GM12874 (cell line): ENCODE data around the gene SPATA19.

Experiments used
- TF ChIP-seq, protein P1 (sequence below): IDR thresholded peaks from 2 replicates; pipeline ENCODE4 v1.5.1; 2011; ENCODE audit warnings: low read depth, mild to moderate bottlenecking, control low read depth, low read length, moderate library complexity; ENCODE audit not compliant: insufficient read depth

SPATA19 gene

DNA sequence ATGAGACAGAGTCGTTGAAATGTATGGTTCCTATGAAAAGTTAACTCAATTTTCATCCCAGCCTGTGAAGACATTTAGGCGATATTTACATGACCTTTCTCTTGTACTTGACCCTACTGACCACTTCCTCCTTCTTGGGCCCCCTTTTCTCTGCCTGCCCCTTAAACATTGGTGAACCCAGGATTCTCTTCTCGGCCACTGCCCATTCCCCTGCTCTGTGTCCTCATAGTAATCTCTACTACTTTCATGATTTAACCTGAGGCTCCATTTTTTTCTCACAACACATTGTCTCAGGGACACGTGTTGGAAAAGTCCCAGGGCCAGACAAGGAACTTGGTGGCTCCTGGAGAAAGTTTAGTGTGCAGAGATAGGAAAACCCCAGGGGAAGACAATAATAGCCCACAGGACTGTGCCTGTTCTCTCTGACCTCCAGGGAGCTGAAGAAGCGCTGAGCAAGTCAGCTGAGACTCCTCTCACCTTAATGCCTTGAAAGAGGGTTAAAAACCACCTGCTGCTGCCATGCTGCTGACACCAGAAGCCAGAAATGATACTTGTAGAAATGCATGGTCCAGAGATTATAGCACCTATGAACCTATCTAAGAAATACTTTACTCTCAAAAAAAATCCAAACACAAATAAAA lies 42.5 kb upstream of the SPATA19 start:
- TF ChIP-seq, protein P1, sequence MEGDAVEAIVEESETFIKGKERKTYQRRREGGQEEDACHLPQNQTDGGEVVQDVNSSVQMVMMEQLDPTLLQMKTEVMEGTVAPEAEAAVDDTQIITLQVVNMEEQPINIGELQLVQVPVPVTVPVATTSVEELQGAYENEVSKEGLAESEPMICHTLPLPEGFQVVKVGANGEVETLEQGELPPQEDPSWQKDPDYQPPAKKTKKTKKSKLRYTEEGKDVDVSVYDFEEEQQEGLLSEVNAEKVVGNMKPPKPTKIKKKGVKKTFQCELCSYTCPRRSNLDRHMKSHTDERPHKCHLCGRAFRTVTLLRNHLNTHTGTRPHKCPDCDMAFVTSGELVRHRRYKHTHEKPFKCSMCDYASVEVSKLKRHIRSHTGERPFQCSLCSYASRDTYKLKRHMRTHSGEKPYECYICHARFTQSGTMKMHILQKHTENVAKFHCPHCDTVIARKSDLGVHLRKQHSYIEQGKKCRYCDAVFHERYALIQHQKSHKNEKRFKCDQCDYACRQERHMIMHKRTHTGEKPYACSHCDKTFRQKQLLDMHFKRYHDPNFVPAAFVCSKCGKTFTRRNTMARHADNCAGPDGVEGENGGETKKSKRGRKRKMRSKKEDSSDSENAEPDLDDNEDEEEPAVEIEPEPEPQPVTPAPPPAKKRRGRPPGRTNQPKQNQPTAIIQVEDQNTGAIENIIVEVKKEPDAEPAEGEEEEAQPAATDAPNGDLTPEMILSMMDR = no peak

DNA sequence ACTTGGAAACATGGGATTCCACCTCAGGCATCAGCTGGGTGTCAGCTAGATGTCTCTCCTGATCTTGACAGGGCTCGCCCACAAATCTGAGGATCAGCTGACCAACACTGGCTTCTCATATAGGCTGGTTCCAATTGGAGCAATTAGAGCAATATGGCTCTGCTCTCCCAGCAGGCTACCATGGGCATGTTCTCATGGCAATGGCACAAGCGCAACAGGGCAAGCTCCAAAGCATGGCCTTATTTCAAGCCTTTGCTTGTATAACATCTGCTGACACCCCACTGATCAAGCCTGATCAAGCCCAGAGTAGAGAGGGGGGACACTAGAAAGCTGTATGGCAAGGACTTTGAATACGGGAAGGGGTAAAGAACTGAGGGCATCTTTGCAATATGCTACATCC lies 40.7 kb upstream of the SPATA19 start:
- TF ChIP-seq, protein P1 = no peak

DNA sequence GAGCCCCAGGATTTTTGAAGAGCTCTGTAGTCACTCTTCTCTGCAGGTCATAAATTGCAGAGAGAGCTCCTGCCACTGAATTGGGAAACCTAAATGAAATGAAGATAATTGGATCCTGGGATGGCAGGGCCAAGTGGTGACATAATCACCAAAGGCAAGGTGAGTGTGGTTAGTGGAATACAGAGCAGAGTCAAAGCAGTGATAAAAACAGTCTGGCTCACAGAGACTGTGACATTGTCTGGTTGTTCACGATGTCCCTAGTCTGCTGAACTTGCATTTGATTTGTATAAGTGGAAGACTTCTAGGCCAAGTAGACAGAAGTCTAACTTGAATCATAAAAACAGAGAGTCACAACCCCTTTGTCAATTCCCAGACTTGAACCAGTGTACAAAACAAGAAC lies 26.8 kb upstream of the SPATA19 start:
- TF ChIP-seq, protein P1 = no peak

DNA sequence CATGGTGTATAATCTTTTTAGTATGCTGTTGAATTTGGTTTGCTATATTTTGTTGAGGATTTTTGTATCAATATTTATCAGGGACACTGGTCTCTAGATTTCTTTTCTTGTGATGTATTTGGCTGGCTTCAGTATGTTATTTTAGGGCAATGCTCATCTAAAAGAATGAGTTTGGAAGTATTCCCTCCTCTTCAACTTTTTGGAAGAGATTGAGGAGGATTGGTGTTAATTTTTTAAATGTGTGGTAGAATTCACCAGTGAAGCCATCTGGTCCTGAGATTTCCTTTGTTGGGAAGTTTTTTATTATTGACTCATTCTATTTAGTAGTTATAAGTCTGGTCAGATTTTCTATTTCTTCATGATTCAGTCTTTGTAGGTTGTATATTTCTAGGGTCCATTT lies 22.1 kb upstream of the SPATA19 start:
- TF ChIP-seq, protein P1 = no peak

- TF ChIP-seq, protein P1 = no peak
Measured at GRCh38 chr11:133865466-133865865, 20.2 kb upstream of the SPATA19 start.

DNA sequence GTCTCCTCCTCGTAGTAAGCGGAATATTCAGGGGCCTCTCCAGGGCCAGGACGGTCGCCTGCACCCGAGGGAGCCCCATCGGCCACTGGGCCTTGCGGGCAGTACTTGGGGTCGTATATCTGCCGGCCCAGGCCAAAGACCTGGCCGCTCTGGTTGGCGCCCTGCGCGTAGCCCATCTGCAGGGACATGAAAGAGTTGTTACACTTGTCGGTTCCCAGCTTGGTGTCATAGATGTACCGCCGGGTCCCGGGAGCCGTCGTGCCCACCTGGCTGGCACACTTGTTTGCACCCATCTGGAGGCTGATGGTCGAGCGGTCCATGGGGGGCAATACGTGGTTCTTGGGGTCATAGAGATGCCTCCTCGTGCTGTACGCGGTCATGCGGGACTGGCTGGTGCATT lies 19.4 kb upstream of the SPATA19 start:
- TF ChIP-seq, protein P1 = no peak

GRCh38 chr11:133860151-133860550 lies 14.8 kb upstream of the SPATA19 start:
- TF ChIP-seq, protein P1 = no peak
